HG03460 (cell line): ENCODE measurements around the gene ZFYVE1.
"Not testable (repeated sequence)": the region's sequence is repeated elsewhere in the genome, so short reads cannot be mapped to it uniquely, and the experiment has no call there.

ENCODE experiments used
- ATAC-seq: cut with Tn5 transposase; IDR thresholded peaks from one replicate; pipeline ENCODE4 v1.9.1; 2021; ENCODE audit not compliant: unreplicated experiment

Gene ZFYVE1

DNA sequence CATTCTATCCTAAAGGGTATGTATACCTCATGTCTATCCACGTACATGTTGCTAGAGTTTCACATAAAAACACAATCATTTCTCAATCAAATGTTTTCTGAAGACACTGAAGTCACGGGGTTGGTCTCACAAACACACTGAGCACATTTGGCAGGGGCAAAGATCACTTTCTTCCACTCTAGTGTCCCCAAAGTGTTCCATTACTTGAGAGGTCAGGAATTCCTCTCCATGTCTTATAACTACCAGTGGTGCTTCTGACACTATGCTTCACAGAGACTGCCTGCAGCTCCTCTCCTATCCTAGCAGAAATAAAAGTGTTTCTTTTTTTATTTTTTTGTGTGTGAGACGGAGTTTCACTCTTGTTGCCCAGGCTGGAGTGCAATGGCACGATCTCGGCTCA is 19.1 kb downstream of the ZFYVE1 start:
- no peak for ATAC-seq

DNA sequence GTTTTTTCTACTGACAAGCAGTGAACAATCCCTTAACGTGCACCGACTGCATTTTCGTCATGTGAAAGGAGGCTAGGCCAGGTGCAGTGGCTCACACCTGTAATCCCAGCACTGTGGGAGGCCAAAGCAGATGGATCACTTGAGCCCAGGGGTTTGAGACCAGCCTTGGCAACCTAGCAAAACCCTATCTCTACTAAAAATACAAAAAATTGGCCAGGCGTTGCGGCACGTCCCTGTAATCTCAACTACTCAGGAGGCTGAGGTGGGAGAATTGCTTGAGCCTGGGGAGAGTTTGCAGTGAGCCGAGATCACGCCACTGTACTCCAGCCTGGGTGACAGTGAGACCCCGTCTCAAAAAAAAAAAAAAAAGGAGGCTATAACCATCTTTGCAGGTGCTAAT is 22.3 kb downstream of the ZFYVE1 start:
- ATAC-seq = not testable (repeated sequence)

DNA sequence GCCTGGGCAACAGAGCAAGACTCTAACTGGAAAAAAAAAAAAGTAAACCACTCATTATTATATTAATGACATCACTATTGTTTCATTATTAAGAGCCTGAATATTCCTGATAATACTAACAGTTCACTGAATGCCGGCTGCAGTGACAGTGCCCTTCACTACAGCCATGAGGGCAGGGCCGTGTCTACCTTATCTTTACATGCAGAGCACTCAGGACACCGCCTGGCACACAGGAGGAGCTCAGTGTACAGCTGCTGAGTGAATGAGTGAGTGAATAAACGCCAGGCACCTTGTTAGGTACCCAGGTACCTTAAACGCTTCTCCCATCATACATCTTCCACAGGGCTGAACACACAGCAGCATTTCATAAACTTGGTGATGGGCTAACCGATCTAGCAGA is 23.2 kb downstream of the ZFYVE1 start:
- ATAC-seq = no peak

GRCh38 chr14:73000073-73000472 is 26.8 kb downstream of the ZFYVE1 start:
- ATAC-seq = no peak

DNA sequence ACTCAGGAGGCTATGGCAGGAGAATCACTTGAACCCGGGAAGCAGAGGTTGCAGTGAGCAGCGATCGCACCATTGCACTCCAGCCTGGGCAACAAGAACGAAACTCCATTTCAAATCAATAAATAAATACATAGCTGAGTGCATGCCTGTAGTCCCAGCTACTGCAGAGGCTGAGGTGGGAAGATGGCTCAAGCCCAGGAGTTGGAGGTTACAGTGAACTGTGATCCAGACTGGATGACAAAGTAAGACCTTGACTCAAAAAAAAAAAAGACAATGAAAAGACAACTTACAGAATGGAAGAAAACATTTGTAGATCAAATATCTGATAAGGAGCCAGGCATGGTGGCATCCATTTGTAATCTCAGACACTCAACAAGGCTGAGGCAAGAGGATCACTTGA is 27.6 kb downstream of the ZFYVE1 start:
- no peak for ATAC-seq

DNA sequence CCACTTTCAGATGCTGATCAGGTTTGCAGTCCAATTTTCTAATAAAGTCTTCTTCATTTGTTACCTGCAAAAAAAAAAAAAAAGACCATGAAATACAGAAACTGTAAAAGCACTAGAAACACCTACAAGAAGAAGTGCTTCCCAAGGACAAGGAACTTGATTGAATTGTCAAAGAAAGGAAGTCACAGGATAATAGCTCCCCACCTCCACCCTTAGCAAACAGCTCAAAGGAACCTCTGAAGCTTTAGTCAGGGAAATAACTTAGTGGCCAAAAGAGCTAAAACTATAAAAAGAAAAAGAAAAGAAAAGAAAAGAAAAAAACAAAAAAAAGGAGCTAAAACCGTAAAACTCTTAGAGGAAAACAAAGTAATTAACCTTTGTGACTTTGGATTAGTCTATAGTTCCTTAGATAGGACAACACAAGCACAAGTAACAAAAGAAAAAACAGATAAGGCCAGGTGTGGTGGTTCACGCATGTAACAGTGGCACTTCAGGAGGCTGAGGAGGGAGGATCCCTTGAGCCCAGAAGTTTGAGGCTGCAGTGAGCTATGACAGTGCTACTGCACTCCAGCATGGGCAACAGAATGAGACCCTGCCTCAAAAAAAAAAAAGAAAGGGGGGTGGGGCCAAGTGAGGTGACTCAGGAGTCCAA is 28.5 kb downstream of the ZFYVE1 start:
- ATAC-seq = no peak

DNA sequence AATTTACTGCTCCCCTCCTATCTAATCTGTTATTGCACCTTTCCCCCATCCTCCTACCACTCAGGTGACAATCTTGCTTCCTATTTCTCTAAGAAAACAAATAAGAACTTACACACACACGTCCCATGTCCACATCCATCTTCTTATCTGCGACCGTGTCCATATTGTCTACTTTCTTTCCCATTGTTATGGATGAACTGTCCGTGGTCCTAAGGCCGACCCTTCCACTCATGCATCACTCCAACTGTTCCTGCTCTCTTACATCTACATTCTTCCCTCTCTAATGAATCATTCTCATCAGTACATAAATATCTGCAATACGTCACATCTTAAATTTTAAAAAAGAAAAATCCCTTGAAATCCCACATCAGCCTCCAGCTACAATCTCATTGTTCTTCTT is 30.0 kb downstream of the ZFYVE1 start:
- ATAC-seq = no peak

DNA sequence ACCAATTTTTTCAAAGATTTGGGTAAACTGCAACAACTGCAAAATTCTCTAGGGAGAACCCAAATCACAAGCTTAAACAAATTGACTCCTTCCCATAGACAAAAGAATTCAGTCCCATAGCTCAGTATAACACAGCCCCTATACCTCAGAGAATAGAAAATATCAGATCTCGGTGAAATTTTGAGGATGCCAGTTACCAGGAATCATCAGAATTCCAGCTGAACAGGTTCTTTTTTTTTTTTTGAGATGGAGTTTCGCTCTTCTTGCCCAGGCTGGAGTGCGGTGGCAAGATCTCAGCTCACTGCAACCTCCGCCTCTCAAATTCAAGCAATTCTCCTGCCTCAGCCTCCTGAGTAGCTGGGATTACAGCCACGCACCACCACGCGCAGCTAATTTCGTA is 36.7 kb downstream of the ZFYVE1 start:
- no peak for ATAC-seq

DNA sequence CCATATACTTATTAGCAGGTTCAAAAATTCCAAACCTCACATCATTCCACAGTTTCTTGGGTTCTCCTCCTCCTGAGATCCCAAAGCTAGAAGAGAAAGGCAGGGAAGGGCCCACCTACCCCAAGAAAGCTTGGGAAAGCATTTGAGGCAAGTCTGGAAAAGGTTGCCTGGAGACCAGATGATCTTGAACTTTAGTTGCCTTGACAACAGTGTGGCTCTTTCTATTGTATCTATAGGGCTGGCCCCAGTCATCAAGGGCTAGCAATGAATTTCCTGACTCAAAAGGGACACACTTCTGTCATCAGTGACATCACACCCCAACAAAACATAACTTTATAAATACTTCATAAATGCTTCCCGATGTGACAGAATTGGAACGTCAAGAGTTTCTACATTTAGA is 40.0 kb downstream of the ZFYVE1 start:
- no peak for ATAC-seq

DNA sequence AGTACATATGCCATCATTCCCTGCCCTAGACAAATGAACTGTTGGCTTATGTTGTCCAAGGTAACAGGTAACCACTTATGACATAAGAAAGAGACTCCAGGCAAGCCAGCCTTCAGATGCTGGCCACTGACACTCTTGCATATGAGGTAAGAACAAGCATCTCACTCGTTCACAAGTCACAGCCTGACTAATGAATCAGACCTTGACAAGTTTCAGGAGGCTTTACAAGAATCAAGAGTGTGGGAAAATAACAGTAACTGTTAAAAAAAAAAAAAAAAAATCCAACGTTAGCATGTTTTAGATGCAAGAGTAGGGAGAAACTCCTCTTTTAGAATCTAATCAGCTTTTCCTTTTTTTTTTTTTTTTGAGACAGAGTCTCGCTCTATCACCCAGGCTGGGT is 40.7 kb downstream of the ZFYVE1 start:
- ATAC-seq = no peak

DNA sequence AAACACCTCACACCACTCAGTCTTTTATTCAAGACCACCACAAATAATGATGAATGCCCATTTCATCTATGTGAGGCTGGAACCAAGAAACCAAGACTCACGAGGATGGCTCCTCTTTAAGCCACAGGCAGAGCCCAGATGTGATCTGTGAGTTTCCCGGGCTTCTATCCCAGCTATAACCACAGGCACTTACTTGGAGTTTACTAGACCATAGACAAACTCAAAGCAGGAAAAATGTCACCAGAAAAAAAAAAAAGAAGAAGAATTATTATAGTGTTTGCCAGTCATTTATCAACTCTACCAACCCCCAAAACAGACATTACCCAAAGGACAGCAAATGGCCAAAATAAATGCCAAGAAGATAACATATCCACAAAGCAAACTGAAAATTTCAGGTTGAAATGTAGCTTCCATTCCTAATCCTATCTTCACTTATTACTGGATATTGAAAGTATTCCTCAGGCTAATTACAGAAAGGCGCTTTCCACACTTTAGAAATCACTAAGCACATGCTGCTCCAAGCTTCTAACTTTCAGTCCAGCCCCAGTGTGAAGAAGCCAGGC is 44.7 kb downstream of the ZFYVE1 start:
- no peak for ATAC-seq

GRCh38 chr14:72980863-72981262 is 46.0 kb downstream of the ZFYVE1 start:
- no peak for ATAC-seq

GRCh38 chr14:72978856-72979255 is 48.0 kb downstream of the ZFYVE1 start:
- ATAC-seq = no peak

GRCh38 chr14:72975770-72976169 is 51.1 kb downstream of the ZFYVE1 start:
- no peak for ATAC-seq

GRCh38 chr14:72974661-72975060 is 52.2 kb downstream of the ZFYVE1 start:
- no peak for ATAC-seq

DNA sequence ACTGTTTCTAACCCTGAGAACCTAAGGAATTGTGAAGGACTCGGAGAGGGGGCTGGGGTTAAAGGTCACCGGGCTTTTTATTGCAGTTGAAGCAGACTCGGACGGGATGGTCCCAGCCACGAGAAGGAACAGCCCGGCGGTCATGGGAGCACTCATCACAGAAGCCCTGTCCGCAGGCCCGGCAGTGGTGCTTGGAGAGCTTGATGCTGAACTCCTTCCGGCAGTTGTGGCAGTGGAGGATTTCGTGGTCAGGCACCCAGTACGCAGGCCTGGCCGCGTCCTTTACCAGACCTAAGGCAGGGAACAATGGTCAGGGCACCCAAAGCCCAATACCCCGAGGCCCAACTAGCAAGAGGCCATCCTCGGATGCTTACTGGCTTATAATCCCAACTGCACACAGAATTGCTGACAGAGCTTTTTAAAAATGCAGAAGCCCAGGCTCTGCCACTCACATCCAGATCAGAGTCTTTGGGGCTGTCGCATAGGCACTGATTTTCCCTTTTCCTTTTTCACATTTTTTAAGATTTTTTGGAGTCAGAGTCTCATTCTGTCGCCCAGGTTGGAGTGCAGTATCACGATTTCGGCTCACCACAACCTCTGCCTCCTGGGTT is 56.0 kb downstream of the ZFYVE1 start:
- no peak for ATAC-seq

- ATAC-seq = no peak
Observed at GRCh38 chr14:72970058-72970630, 56.8 kb downstream of the ZFYVE1 start.

DNA sequence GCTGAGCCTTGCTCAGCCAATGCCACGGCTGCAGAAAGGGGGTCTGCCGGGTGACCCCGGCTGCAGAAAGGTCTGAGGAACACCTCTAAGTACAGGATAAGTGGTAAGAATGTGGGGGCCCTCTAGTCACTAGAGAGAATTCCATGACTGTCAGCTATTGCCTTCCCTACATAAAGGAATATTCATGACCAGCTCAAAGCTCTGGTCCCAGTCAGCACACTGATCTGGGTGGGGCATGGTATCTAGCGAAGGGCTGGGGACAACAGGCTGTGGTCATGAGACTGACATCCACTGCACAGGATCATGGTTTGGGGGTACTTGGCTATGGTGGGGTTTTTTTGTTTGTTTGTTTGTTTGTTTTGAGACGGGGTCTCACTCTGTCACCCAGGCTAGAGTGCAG is 58.6 kb downstream of the ZFYVE1 start:
- no peak for ATAC-seq

DNA sequence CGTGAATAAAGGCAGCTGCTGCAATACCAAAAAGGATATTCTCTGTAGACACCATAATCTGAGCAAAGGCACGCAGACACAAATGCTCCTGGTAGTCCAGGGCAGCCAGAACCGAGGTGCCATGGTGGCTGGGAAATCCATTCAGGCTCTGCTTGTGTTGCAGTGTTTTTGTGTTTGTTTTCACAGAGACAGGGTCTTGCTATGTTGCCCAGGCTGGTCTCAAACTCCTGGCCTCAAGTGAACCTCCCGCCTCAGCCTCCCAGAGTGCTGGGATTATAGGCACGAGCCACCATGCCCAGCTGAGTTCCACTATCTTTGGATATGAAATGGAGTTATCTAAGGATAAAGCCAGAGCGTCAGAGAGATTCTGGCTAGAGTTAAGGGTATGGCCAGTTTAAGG is 60.9 kb downstream of the ZFYVE1 start:
- no peak for ATAC-seq

DNA sequence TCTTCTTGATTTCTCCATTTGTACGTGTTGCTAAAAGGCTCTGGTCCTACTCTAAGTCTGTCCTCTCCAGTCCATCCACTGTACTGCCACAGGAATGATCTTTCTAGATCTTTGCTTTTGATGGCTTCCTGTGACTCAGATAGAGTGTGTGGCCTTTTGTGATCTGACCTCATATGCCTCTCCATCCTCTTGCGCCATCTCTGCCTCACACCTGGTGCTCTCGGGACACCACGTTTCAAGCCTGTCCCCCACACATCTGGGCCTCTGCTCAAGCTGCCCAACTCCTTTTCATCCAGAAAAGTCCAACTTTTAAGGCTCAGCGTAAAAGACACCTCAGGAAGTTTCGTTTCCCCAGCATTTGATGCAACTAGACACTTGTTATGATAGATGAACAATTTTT is 61.7 kb downstream of the ZFYVE1 start:
- ATAC-seq = no peak

DNA sequence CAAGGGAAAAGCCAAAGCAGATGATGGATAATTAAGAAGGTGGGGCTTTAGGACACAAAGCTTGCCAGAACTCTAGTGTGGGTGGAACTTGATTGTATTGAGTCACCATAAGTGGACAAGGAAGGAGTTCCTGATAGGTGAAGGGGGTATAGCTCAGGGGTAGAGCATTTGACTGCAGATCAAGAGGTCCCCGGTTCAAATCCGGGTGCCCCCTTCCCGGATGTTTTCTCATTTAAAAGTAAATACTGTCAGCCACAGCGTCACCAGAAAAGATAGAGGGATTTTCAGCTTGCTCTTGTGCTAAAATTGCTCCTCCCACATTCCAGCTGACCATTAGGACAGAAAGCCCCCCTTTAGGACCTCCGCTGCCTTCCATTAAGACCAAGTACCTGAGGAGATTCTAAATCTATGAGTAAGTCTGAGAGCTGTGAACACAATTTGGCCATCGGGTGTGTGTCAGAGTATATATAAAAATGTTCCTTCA is 64.0 kb downstream of the ZFYVE1 start:
- ATAC-seq = no peak

DNA sequence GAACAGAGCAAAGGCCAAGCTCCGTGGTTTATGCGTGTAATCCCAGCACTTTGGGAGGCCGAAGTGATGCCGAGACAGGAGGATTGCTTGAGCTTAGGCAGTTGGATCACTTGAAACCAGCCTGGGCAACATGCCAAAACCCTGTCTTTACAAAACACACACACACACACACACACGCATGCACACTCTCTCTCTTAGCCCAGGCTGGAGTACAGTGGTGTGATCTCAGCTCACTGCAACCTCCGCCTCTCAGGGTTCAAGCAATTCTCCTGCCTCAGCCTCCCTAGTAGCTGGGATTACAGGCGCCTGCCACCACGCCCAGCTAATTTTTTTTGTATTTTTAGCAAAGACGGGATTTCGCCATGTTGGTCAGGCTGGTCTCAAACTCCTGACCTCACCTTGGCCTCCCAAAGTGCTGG is 64.6 kb downstream of the ZFYVE1 start:
- not testable (repeated sequence) for ATAC-seq
